Osteoblast (primary cell): ENCODE data around the gene GORASP1. TPM values are rescaled to one million over a fixed set of nuclear protein-coding genes. Genes with fewer than 3 reads are reported as not detected.

ENCODE experiments used
- DNase-seq: peaks from one replicate; pipeline ENCODE4 v3.0.0; 2011; ENCODE audit warnings: low spot score, mixed read lengths; ENCODE audit not compliant: insufficient read length; ENCODE audit errors: missing footprints
- H2AFZ ChIP-seq: 2 replicates; pipeline ENCODE4 v1.6.0; 2011; ENCODE audit warnings: mild to moderate bottlenecking, low read length
- H3K27ac ChIP-seq: 2 replicates; pipeline ENCODE4 v1.5.1; 2011; ENCODE audit warnings: mild to moderate bottlenecking, low read depth, low read length, moderate library complexity
- H3K27me3 ChIP-seq: 2 replicates; pipeline ENCODE4 v1.6.0; 2012; ENCODE audit warnings: mild to moderate bottlenecking, control low read depth, inconsistent platforms, low read length, moderate library complexity; ENCODE audit not compliant: insufficient read depth
- H3K36me3 ChIP-seq: 2 replicates; pipeline ENCODE4 v1.5.1; 2011; ENCODE audit warnings: mild to moderate bottlenecking, low read length, control low read depth, moderate library complexity; ENCODE audit not compliant: insufficient read depth
- H3K4me1 ChIP-seq: 2 replicates; pipeline ENCODE4 v1.5.1; 2011; ENCODE audit warnings: mild to moderate bottlenecking, low read length, control low read depth, moderate library complexity; ENCODE audit not compliant: insufficient read depth
- H3K4me2 ChIP-seq: 2 replicates; pipeline ENCODE4 v1.6.0; 2011; ENCODE audit warnings: mild to moderate bottlenecking, low read length; ENCODE audit not compliant: insufficient read depth
- H3K4me3 ChIP-seq: fragments of 200-600 bp; sonication (generic); 3 replicates; pipeline ENCODE4 v1.5.1; 2012; ENCODE audit warnings: mild to moderate bottlenecking, low read length, inconsistent platforms; ENCODE audit not compliant: insufficient read depth
- H3K79me2 ChIP-seq: 2 replicates; pipeline ENCODE4 v1.6.0; 2012; ENCODE audit warnings: mild to moderate bottlenecking, low read length, control low read depth, inconsistent platforms; ENCODE audit not compliant: insufficient read depth
- H3K9me3 ChIP-seq: 2 replicates; pipeline ENCODE4 v1.5.1; 2011; ENCODE audit warnings: low read depth, low read length, control low read depth
- H4K20me1 ChIP-seq: 2 replicates; pipeline ENCODE4 v1.6.0; 2012; ENCODE audit warnings: mild to moderate bottlenecking, low read length, control low read depth; ENCODE audit not compliant: insufficient read depth
- CTCF ChIP-seq: IDR thresholded peaks from 2 replicates; pipeline ENCODE4 v1.5.1; 2011; ENCODE audit warnings: mild to moderate bottlenecking, low read depth, low read length, moderate library complexity; ENCODE audit errors: extremely low read depth
- total RNA-seq: library from RNA; depleted of rRNA; stranded (reverse); fragments of >200 nt; gene quantifications from 2 replicates; pipeline ENCODE4 v1.2.3, GENCODE V29; 2012

Gene GORASP1
- total RNA-seq, 1 donor, result 46.0 TPM

GRCh38 chr3:39142067-39142466, 34.6 kb upstream of the GORASP1 start:
- peaks cover 43% of the 10 kb centered on the region for H4K20me1 ChIP-seq
- H3K4me2 ChIP-seq, result no peak overlapping the region

GRCh38 chr3:39141171-39141995, 34.0 kb upstream of the GORASP1 start:
- Histone ChIP-seq H3K9me3 (no peaks in the 10 kb centered on the region), H3K4me1 (peaks cover 17% of the 10 kb centered on the region), H3K79me2 (peaks cover 60% of the 10 kb centered on the region), H3K36me3 (peaks cover 68% of the 10 kb centered on the region), H3K4me3 (no peak overlapping the region), H2AFZ (no peak overlapping the region), H4K20me1 (peaks cover 37% of the 10 kb centered on the region), H3K27me3 (no peaks in the 10 kb centered on the region), H3K4me2 (no peak overlapping the region), H3K27ac (no peak overlapping the region)
- DNase-seq, result no peak
- TF ChIP-seq CTCF, result no peak

More at GRCh38 chr3:39142067-39142466, 34.6 kb upstream of the GORASP1 start:
- peaks cover 65% of the 10 kb centered on the region for H3K79me2 ChIP-seq
- H3K9me3 ChIP-seq, result no peaks in the 10 kb centered on the region
- no peak overlapping the region for H3K4me3 ChIP-seq
- H3K4me1 ChIP-seq, result peaks cover 24% of the 10 kb centered on the region
- no peak overlapping the region for H3K27ac ChIP-seq
- peaks cover 69% of the 10 kb centered on the region for H3K36me3 ChIP-seq
- no peak for TF ChIP-seq CTCF
- H3K27me3 ChIP-seq, result no peaks in the 10 kb centered on the region
- no peak overlapping the region for H2AFZ ChIP-seq
- no peak for DNase-seq

GRCh38 chr3:39140341-39140971, 33.0 kb upstream of the GORASP1 start:
- no peak for DNase-seq
- Histone ChIP-seq H4K20me1 (peaks cover 33% of the 10 kb centered on the region), H3K4me2 (no peak overlapping the region), H3K27ac (no peak overlapping the region), H3K9me3 (no peaks in the 10 kb centered on the region), H3K4me3 (no peak overlapping the region), H3K4me1 (peaks cover 13% of the 10 kb centered on the region), H3K36me3 (peaks cover 59% of the 10 kb centered on the region), H3K27me3 (no peaks in the 10 kb centered on the region), H2AFZ (no peak overlapping the region), H3K79me2 (peaks cover 52% of the 10 kb centered on the region)
- TF ChIP-seq CTCF, result no peak

- Histone ChIP-seq H4K20me1 (peaks cover 33% of the 10 kb centered on the region), H3K79me2 (peaks cover 42% of the 10 kb centered on the region)
These were observed 32.0 kb upstream of the GORASP1 start for GRCh38 chr3:39139442-39139841.

More at GRCh38 chr3:39139442-39139841, 32.0 kb upstream of the GORASP1 start:
- no peak for DNase-seq
- Histone ChIP-seq H3K4me3 (no peak overlapping the region), H3K9me3 (no peaks in the 10 kb centered on the region), H3K4me2 (no peak overlapping the region), H3K4me1 (peaks cover 13% of the 10 kb centered on the region), H2AFZ (no peak overlapping the region), H3K27me3 (no peaks in the 10 kb centered on the region), H3K27ac (no peak overlapping the region), H3K36me3 (peaks cover 48% of the 10 kb centered on the region)
- TF ChIP-seq CTCF, result no peak
